ENCODE measurements around the gene SLC25A48.

DNA sequence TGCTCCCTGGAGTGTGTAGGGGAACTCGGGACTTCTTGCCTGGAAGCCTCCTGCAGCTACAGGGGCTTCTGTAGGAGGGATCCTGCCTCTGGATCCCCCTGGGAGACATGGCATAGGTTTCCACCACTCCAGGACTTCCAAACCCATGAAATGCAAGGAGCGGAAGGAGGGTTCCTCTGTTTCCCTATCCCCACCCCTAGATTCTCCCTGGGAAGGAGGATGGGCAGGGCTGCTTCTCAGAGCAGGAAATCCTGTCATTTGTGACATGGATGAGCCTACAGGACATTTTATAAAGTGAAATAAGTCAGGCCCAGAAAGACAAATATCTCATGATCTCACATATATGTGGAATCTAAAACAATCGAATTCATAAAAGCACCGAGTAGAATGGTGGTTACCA lies 23.5 kb upstream of the SLC25A48 start:
- TF ChIP-seq EZH2 (IDR thresholded peaks at IDR 0.05; ENCODE audit: low read length), result no peak
- TF ChIP-seq, protein P1, sequence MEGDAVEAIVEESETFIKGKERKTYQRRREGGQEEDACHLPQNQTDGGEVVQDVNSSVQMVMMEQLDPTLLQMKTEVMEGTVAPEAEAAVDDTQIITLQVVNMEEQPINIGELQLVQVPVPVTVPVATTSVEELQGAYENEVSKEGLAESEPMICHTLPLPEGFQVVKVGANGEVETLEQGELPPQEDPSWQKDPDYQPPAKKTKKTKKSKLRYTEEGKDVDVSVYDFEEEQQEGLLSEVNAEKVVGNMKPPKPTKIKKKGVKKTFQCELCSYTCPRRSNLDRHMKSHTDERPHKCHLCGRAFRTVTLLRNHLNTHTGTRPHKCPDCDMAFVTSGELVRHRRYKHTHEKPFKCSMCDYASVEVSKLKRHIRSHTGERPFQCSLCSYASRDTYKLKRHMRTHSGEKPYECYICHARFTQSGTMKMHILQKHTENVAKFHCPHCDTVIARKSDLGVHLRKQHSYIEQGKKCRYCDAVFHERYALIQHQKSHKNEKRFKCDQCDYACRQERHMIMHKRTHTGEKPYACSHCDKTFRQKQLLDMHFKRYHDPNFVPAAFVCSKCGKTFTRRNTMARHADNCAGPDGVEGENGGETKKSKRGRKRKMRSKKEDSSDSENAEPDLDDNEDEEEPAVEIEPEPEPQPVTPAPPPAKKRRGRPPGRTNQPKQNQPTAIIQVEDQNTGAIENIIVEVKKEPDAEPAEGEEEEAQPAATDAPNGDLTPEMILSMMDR (optimal IDR thresholded peaks at IDR 0.05 in 1 of 3, IDR thresholded peaks at IDR 0.05 in 1 of 3, conservative IDR thresholded peaks at IDR 0.05 in 1 of 3; ENCODE audit: extremely low read depth in 1 of 3, insufficient read depth in 2 of 3, low read length in 3 of 3), result no peak

Measured in keratinocyte (primary cell).